ENCODE results near the gene CDCA8.

GRCh38 chr1:37755951-37756560 is 63.7 kb downstream of the CDCA8 start:
- TF ChIP-seq CTCF (IDR thresholded peaks at IDR 0.05; ENCODE audit: low read length) (no peak), EZH2 (IDR thresholded peaks at IDR 0.05; ENCODE audit: borderline replicate concordance, low read length) (no peak)

All from OCI-LY1 (cell line).